Mucosa of descending colon (tissue), 3 donors: Measurements from ENCODE around the gene LIPM. TPM values are rescaled to one million over a fixed set of nuclear protein-coding genes. Genes with fewer than 3 reads are reported as not detected.

Experiments used
- ATAC-seq: fragments of 200-7000 bp; cut with Tn5 transposase; one replicate; pipeline ENCODE4 v1.9.1; 2020; ENCODE audit warnings: mild to moderate bottlenecking, moderate library complexity
- DNase-seq, 3 donors: peaks; one replicate each; pipeline ENCODE4 v3.0.0-alpha.2; 2020
- H3K36me3 ChIP-seq: fragments of 200-600 bp; one replicate; pipeline ENCODE4 v1.8.0; 2021; ENCODE audit warnings: low read depth, mild to moderate bottlenecking
- H3K4me1 ChIP-seq: fragments of 200-600 bp; one replicate; pipeline ENCODE4 v1.8.0; 2021; ENCODE audit warnings: low read depth, mild to moderate bottlenecking
- H3K4me3 ChIP-seq: fragments of 200-600 bp; one replicate; pipeline ENCODE4 v1.8.0; 2021; ENCODE audit warnings: mild to moderate bottlenecking
- H3K9me3 ChIP-seq: fragments of 200-600 bp; one replicate; pipeline ENCODE4 v1.8.0; 2021; ENCODE audit warnings: mild to moderate bottlenecking
- intact Hi-C, 2 donors: fragments of 100-400 bp; cut with DNase I in 1 of 2; cut with micrococcal nuclease in 1 of 2; formaldehyde crosslinking; loops; one replicate each; pipeline versions ENCODE4 v1.11.0 to v1.11.1; 2022; cut with DNase I, micrococcal nuclease
- total RNA-seq, 3 donors: library from RNA; stranded (reverse); fragmentation: NEBNext Ultra II Directional in 2 of 3; extraction: Animal tissue kit (Norgen Biotek cat#: 25700) in 2 of 3; gene quantifications; one replicate each; pipeline versions ENCODE4 v1.2.1 to v1.2.4, GENCODE V29; 2021 to 2023
- TF ChIP-seq, protein P1 (sequence below): fragments of 200-600 bp; IDR thresholded peaks from one replicate; pipeline ENCODE4 v1.8.0; 2022; ENCODE audit warnings: antibody characterized with exemption, mild to moderate bottlenecking
- donor health status: DM: no; HTN: no; CAD: no; lungs with moderate emphysema.
- donor health status: DM: no; HTN: no; CAD: no.
- donor health status: DM: no; HTN: yes; CAD: no.

Gene LIPM
- total RNA-seq, 3 donors from 2014 or later = not detected

DNA sequence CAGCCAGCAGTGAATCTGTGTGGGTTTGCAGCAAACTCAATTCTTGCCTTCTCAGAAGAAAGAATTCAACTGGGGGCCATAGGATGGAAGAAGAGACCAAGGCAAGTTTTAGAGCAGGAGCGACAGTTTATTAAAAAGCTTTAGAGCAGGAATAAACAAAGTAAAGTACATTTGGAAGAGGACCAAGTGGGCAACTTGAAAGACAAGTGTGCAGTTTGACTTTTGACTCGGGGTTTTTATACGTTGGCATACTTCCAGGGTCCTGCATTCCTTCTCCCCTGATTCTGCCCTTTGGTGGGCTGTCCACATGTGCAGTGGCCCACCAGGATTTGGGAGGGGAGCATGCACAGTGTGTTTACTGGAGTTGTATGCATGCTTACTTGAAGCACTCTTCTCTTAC, 52.2 kb downstream of the LIPM start:
- H3K36me3 ChIP-seq = no peaks in the 10 kb centered on the region
- DNase-seq (peak in 1 of 3 donors; percentile 29), ATAC-seq (no peak)
- peaks cover 14% of the 10 kb centered on the region for H3K4me1 ChIP-seq
- no peaks in the 10 kb centered on the region for H3K9me3 ChIP-seq
- H3K4me3 ChIP-seq = no peak overlapping the region
- TF ChIP-seq, protein P1, sequence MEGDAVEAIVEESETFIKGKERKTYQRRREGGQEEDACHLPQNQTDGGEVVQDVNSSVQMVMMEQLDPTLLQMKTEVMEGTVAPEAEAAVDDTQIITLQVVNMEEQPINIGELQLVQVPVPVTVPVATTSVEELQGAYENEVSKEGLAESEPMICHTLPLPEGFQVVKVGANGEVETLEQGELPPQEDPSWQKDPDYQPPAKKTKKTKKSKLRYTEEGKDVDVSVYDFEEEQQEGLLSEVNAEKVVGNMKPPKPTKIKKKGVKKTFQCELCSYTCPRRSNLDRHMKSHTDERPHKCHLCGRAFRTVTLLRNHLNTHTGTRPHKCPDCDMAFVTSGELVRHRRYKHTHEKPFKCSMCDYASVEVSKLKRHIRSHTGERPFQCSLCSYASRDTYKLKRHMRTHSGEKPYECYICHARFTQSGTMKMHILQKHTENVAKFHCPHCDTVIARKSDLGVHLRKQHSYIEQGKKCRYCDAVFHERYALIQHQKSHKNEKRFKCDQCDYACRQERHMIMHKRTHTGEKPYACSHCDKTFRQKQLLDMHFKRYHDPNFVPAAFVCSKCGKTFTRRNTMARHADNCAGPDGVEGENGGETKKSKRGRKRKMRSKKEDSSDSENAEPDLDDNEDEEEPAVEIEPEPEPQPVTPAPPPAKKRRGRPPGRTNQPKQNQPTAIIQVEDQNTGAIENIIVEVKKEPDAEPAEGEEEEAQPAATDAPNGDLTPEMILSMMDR = no peak
- intact Hi-C loops = no loop called here

DNA sequence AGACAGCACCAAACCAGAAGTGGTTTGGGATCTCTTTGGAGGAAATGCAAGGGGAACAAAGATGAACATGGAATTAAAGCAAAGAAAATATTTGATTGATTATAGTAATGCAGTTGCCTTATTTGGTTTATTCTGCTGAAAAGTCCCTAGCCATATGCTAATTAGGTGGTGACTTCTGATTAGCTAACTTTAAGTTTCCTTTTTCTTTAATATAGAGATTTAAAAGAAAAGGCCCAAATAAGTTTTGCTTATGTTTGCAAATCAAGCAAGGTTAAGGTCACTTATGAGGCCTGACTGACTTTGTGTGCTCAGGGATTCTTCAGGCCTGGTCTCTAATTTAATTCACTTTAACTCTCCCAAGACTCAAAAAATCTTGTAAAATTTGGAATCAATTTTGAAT, 55.3 kb downstream of the LIPM start:
- Histone ChIP-seq H3K9me3 (no peaks in the 10 kb centered on the region), H3K36me3 (no peaks in the 10 kb centered on the region), H3K4me3 (no peak overlapping the region), H3K4me1 (peaks cover 8% of the 10 kb centered on the region)
- intact Hi-C loops = no loop called here
- ATAC-seq (no peak), DNase-seq (no peak)
- TF ChIP-seq, protein P1 = no peak

DNA sequence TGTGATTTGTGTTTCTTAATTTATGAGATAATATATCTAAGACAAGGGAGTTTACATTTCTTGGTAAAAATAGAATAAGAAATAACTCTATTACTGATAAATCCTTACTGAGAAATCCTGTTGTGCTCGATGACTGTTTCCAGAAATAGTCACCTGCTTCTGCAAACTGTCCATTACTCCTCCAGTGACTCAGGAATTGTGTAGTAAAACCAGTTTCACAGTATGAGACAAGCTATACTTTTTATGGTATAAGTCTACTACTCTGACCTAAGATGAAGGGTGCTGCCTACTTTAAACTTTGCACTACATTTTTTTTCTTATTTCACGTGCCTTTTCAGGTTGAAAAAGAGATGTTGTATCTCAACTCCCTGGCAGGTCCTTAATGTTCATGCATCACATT, 56.0 kb downstream of the LIPM start:
- TF ChIP-seq, protein P1 = no peak
- no peak overlapping the region for H3K4me3 ChIP-seq
- no peaks in the 10 kb centered on the region for H3K9me3 ChIP-seq
- no peaks in the 10 kb centered on the region for H3K36me3 ChIP-seq
- peak; percentile 97 for ATAC-seq
- intact Hi-C loops = no loop called here
- H3K4me1 ChIP-seq = peaks cover 8% of the 10 kb centered on the region
- DNase-seq = no peak

GRCh38 chr10:88861036-88861435, 58.5 kb downstream of the LIPM start:
- peaks cover 8% of the 10 kb centered on the region for H3K4me1 ChIP-seq
- DNase-seq = no peak
- no peaks in the 10 kb centered on the region for H3K36me3 ChIP-seq
- H3K4me3 ChIP-seq = no peak overlapping the region
- intact Hi-C loops = no loop called here
- ATAC-seq = no peak
- no peaks in the 10 kb centered on the region for H3K9me3 ChIP-seq
- TF ChIP-seq, protein P1 = no peak

GRCh38 chr10:88865281-88865876, 62.8 kb downstream of the LIPM start:
- Histone ChIP-seq H3K4me3 (no peak overlapping the region), H3K9me3 (no peaks in the 10 kb centered on the region), H3K4me1 (no peaks in the 10 kb centered on the region), H3K36me3 (no peaks in the 10 kb centered on the region)
- ATAC-seq (peak; percentile 70), DNase-seq (no peak)
- TF ChIP-seq, protein P1 = no peak
- intact Hi-C loops = no loop called here

GRCh38 chr10:88866454-88866853, 63.9 kb downstream of the LIPM start:
- Histone ChIP-seq H3K4me3 (no peak overlapping the region), H3K36me3 (no peaks in the 10 kb centered on the region), H3K9me3 (no peaks in the 10 kb centered on the region), H3K4me1 (no peaks in the 10 kb centered on the region)
- TF ChIP-seq, protein P1 = no peak
- no peak for DNase-seq
- no peak for ATAC-seq
- intact Hi-C loops = no loop called here
